HG03135 (cell line): ENCODE results near the gene EIF4E1B.

ENCODE experiments used
- ATAC-seq: cut with Tn5 transposase; IDR thresholded peaks from one replicate; pipeline ENCODE4 v1.9.1; 2021; ENCODE audit warnings: mild to moderate bottlenecking, moderate library complexity; ENCODE audit not compliant: unreplicated experiment

Gene EIF4E1B

DNA sequence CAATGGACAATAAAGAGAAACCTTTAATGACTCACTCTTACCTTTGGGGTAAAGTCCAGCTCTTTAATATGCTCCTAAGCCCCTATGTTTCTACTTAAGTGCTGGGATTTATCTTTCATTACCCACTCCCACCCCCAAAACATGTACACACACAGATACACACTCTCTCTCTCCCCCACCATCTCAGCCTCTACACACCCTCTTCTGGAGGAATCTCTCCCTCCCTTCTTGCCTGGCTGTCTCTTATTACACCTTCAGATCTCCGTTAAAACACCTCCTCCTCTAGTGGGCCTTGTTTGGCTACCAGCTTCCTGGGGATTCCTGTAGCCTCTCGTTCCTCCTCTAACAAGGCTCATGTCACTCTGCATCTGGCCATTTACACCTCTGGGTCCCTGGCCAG is 27.4 kb upstream of the EIF4E1B start:
- no peak for ATAC-seq

DNA sequence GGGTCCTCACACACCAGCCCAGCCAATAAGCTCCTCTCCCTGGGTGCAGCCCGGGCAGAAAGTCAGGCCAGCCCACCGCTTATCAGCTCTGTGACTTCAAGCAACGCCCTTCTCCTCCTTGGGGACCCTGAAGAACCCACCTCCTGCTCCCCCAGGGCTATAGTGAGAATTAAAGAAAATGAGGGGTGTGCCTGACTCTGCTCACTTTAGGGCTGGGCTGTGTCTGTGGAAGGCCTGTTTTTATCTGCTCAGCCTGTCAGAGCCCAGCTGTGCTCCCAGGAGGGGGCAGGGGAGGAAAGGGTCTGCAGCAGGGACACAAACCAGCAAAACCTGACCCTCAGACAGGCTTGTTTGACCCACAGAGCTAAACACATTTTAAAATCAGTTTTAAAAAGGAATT is 24.4 kb upstream of the EIF4E1B start:
- no peak for ATAC-seq

DNA sequence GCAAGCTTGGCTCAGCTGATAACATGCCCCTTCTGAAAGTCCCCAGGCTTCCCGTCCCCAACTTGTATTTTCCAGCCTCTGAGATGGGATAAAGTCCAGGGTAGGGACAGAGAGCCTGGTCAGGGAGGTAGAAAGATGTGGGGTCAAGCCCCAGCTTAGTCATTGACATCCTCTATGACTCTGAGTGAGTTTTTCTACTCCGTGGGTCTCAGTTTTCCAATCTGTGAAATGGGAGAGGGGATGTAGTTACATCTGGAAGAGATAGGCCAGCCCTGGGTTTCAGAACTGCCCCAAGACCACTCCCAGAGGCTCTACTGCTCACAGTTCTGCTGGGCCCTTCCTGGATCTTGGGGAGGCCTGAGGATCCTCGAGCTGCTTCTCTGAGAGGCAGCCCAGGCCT is 23.6 kb upstream of the EIF4E1B start:
- no peak for ATAC-seq

DNA sequence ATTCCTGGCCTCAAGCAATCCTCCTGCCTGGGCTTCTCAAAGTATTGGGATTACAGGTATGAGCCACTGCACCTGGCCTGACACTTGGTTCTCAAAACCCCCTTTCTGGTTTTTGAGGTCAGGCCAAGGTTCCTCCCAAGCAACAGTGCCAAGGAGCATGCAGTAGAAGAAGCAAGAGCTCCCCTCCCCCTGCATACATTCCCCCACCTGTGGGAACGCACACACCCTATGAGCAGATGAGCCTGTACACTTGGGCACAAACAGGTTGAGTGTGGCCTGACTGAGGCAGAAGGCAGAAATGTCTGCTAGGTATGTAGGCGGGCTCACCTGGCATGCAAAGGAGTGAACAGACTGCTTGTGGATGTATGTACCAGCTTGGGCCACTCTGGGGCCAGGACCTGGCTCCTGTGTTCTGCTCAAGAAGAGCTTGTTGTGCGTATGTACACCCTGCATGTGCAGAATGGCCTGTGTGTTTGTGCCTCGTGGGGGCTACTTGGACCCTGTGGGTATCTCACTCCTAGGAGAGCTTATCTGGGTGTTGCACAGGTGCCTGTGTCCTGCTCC is 22.3 kb upstream of the EIF4E1B start:
- no peak for ATAC-seq

DNA sequence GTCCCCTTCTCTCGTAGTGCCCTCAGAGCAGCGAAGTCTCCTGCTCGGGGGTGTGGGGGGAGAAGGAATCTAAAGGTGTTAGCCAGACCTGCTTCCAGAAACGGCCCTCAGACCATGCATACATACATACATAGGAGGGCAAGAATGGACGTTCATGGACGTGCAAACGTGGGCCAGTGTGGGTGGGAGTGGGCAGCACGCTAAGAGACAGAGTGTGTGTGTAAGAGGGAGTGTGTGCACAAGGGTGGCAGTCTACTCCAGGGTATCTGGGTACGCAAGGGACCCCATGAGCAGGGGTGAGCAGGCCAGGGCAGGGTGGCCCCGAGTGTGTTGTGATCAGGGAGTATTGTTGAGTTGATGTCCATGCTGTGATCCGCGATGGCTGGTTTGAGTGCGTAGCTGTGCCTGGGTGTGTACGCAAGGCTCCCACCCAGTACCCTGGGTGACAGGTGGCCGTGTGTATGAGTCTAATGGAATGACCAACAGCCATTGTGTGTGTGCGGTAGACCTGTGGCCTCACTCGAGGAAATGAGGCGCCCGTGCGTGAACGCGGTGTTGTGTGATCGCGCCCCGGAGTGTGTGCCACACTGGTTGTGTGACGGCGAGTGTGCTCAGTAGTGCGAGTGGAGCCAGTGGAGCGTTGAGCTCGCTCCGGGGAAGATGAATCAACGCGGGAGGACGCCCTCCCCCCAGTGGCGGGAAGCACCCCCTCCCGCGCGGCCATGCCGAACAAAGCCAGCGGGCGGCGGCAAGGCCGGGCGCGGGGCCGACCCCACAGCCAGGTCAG is 21.3 kb upstream of the EIF4E1B start:
- peak; percentile 21 for ATAC-seq

DNA sequence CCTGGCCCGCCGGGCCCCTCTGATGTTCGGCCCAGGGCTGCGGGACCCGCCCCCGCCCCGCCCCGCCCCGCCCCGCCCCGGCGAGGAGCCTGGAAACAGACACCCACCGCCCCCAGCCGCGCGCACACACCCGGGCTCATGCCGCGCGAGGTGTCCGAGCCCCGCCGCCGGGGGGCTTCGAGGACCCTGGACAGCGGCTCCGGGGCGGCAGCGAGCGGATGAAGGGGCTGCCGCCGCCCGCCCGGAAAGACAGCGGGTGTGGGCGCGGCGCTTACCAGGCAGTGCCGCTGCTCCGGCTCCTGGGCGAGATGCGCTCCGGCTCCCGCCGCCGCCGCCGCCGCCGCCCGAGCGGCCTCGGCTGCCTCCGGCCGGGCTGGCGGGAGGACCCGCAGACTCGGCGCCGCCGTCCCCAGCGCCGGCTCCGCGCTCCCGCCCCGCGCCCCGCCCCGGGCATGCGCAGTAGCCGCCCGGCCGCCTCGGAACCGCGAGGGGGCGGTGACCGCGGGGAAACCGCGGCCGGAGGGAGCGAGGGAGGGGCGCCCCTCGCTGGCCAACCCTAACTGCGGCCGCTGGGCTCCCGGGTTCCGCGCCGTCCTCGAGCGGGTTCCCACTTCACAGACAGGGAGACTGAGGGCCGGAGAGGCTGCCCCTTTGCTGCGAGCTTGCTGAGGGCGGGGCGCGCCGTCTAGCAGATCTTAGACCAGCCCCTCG is 20.6 kb upstream of the EIF4E1B start, which contains the start of gene GPRIN1:
Gene GPRIN1 (minus strand): TSS at position 433 of the 711 bp plus-strand sequence. CDS start 10,322 bp downstream, outside the sequence.
- ATAC-seq = peak; percentile 55

DNA sequence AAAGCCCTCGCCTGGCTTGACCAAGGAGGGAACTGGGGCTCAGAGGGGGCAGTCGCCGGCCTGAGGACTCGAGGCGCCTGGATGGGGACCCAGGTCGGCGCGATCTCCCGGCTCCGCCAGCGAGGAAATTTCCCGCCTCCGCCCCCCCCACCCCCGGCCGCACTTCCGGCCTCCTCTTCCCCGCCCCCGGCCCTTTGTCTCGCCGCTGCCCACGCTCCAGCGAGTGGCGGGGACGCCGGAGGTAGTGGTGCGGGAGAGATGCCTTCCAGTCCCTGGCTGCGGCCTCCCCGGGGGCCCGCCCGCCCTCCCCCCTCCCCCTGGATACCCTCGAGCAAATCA is 20.1 kb upstream of the EIF4E1B start:
- ATAC-seq = peak; percentile 13

DNA sequence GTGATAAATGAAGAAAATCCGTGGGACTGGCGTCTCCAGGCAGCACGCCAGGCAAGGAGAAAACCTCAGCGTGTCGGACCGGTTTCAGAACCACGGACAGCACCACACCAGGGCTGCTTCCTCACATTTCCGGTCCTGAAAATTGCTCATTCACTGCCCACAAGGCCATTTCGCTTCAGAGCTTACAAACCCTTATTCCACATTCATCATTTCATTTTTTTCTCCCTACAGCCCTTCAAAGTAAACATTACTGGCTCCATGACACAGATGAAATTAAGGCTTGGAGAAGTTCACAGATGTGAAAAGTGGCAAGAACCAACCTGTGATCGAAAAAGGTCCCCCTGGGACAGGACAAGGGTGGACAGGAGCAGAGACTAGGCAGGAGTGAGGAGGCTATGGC is 19.0 kb upstream of the EIF4E1B start:
- no peak for ATAC-seq

DNA sequence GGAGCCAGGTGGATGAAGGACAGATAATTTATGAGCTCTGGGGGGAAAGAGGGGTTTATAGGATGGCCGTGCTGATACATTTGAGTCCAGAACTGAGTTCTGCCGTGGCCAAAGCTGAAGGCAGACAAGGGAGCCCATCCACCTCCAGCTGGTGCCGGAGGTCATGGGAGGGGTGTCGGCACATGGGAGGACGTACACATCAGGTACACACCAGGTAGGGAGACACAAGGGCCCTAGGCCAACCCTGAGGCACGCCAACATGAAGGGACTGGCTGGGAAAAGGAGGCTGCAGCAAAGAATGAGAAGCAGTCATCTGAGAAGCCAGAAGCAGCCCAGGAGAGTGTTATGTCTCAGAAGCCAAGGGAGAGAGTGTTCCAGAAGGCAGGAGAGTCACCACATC is 18.5 kb upstream of the EIF4E1B start:
- ATAC-seq = no peak

DNA sequence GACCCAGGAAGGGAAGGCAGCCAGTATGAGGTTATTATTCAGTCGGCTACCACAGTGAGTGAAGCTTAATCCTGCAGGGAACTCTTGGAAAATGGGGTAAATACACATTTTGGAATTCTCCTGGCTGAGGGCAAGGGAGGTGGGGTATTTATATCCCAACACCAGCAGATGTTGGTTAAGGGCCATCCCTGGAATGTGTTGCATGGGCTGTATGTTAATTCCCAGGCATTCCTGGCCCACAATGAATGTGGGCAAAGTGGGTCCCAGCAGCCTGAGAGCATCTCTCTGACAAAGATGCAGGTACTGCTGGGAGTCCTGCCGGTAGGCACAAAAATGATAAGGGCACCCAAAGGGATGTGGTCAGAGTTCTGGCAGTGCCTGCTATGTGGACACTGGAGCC is 17.6 kb upstream of the EIF4E1B start:
- no peak for ATAC-seq

DNA sequence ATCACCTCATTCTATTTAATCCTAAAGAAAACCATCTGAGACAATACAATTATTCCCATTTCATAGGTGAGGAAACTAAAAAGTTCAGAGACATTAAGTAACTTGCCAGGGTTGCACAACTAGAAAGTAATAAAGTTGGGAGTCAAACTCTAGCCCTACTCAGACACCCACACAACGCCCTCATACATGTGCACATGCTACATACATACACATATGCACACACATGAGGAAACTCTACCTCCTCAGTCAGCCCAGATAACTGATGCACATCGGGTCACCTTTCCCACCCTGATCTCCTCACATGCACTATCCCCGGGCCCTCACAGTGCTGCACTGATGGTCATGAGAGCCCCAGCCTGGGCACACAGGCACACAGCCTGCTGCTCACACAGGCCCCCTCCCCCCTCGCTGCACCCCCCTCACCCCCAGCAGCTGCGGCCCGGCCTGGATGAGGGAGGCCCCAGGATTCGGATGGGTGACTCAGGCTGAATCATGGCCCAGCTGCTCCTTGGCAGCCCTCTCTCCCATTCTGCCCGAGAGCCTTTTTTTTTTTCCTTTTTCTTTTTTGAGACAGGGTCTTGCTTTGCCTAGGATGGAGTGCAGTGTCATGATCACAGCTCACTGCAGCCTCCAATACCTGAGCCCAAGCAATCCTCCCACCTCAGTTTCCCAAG is 15.5 kb upstream of the EIF4E1B start:
- ATAC-seq = no peak

DNA sequence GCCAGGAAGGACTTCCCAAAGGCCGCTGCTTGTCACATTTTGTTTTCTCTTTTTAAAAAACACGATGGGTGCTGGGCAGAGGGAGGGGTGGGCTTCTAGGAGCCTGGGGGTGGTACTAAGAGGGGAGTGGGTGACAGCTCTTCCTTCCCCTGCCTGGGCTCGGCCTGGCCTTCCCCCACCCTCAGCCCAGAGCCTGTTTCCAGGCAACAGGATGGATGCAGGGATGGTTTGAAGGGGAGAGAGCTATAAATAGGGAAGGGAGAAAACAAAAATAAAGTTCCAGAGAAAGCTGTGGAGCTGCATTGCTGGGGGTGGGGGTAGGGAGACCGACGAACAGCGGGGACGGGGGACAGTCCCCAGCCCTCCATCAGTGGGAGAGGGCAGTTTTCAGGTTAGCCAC is 14.0 kb upstream of the EIF4E1B start:
- no peak for ATAC-seq

DNA sequence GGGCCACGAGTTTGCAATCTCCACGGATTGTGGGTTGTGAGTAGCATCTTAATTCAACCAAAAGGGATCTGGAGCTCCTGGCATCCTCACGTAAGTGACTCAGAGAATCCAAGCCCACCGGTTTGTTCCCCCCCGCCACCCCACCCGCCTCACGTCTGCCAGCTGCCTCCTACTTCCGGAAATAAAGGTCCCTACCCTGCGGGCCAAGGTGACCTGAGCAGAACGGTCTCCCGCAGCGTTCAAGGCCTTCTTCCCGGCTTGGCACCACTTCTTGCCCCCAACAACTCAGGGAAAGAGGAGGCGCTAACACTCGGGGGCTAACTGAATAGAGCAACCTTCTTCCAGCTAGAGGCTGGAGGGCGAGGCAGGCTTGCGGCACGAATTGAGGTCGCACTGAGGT is 11.7 kb upstream of the EIF4E1B start:
- ATAC-seq = no peak

DNA sequence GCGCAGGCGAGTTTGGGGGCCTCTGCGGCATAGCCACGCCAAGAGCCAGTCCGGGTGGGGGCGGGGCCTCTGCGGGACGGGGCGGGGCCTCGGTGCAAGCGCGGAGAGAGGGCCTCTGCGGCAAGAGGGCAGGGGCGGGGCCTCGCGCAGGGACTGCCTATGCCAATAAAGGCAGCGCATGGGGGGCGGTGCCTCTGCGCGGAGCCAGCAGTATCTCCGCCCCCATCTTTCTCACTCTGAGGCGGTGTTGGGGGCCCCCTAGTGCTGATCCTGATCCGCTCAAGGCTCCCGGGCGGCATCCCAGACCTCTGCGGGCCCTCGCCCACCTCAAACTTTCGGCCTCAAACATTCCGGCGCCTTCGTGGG is 11.3 kb upstream of the EIF4E1B start:
- peak; percentile 68 for ATAC-seq

DNA sequence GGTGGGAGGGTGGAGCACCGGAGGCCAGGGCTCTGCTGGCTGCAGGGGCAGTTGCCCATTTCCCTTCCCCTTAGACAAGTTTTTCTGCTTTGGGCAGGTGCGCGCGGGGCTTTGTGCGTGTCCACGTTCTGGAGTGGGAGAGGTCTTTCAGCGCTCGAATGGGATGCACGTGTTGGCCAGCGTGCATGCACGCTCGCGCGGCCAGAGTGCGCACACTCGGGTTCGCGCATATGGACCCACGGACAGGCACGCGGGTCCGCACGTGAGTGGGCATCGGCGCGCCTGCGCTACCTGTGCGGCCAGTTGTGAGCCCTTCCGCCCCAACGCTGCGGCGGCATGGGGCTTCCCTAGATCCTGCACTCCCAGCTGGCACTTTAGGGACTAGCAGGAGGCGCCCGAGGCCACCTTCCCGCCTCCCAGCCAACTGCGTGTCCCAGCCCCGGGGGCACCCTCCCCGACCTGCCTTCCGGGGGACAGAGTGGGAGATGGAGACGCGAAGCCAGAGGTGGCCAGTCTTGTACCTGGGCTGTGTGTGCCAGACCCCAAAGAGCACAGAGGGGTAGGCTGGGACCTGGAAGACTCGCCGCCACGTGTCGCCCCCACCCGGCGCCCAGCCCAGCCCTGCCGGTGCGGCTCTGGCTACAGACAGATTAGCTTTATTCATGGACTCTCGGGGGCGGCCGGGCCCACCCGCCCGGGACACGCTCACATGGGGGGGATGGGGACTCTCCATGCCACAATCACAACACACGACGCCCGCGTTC is 10.7 kb upstream of the EIF4E1B start:
- ATAC-seq = no peak

DNA sequence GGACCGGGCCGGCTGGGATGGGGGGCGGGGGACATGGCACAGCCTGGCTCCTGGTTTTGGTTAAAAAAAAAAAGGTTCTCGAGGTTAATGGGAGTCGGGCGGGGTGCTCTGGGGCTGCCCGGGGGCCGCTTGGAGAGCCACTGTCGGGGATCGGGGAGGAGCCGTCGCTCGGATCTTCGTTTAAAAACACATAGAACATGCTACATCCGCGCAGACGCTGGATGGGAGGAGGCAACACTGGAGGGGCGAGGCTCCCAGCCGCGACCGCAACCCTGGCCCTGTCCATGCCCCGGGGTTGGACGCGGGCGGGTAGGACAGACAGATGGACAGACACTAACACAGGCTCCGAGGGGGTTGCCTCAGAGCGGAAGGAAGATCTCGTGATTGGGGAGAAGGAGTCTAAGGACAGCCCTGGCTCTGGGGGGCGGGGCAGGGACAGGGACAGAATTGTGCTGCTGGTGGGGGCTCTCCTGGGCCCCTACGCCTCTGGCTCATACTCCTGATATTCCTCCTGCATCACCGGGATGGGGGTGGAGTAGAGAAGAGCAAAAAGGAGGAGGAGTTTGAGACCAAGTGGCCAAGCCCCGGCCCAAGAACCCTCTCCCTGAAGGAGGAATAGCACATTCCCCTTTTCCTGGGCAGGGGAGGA is 10.0 kb upstream of the EIF4E1B start:
- no peak for ATAC-seq

DNA sequence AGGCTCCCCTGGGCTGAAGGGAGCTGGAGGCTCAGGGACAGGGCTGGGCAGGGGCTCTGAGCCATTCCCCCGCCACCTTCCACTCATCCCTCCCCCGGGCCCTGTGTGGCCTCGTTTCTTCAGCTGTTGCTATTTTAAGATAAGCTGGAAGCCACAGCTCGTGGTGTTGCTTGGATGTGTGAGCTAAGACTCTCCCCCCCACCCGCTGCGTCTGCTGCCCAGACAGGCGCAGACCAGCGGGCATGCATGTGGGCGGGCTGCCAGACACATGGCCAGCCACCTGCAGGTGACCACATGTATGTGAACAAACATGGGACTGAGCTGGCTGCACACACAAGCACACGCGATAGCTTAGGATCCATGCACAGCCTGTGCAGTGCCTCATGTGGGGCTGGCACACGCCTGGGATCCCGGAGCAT is 8.8 kb upstream of the EIF4E1B start:
- no peak for ATAC-seq

DNA sequence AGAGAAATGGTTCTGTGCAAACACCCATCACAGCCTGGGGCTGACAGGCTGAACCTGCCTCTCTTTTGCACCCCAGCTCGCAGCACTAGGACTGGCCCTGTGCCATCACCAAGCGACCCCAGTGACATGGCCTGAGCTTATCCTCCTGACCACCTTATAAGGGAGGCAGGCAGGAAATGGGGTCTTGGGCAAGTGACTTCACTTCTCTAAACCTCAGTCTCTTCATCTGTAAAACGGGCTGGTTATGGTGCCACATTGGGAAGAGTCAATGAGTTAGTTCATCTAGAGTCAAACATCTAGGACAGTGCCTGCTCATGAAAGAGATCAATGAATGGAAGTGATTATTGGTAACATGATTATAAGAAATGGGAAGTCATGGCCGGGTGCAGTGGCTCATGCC is 6.3 kb upstream of the EIF4E1B start:
- ATAC-seq = no peak

DNA sequence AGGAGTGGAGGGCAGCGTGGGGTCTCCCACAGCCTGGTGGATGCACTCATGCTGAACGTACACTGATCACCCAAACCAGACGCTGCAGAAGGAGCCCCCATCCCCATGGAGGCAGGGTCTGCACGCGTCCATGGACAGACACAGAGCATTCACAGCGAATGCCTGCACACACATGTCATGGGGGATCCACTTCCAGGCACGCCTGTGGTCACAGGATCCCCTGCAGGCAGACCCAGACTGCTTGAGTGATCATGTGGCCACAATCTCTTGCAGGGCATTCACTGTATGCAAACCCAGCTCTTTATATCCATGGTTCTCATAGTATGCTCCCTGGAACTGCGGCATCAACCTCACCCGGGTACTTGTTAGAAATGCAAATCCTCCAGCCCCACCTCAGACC is 5.5 kb upstream of the EIF4E1B start:
- ATAC-seq = no peak

DNA sequence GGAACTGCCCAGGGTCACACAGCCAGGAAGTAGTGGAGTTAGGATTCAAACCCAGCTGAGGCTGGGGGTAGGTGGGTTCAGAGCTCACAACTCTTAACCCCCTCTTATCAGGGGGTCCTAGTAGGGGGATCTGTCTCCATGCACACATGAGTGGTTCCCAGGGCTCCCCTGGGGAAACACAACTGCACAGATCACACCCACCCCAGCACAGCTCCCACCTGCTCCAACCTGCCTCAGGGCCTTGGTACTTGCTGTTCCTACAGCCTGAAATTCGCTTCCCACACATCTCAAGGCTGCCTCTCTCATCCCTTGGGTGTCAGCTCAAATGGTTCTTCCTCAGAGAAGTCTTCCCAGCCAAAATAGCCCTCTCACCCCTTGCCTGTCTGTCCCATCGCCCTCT is 5.0 kb upstream of the EIF4E1B start:
- ATAC-seq = no peak
